NCI-H2171 treated with DMSO at 0.1 percent for 48 hours (cell line): ENCODE results near the gene HPSE2.

Experiments used
- DNase-seq: peaks from one replicate; lab custom pipeline; 2025; lab: John Stamatoyannopoulos, UW

HPSE2 gene

GRCh38 chr10:98489561-98490481 lies 745.8 kb downstream of the HPSE2 start:
- no peak for DNase-seq

- DNase-seq: peak; percentile 5
Measured at GRCh38 chr10:98488669-98489430, 746.8 kb downstream of the HPSE2 start.

GRCh38 chr10:98487649-98488048 lies 748.0 kb downstream of the HPSE2 start:
- no peak for DNase-seq

GRCh38 chr10:98486421-98486820 lies 749.2 kb downstream of the HPSE2 start:
- DNase-seq: no peak

GRCh38 chr10:98485959-98486358 lies 749.7 kb downstream of the HPSE2 start:
- no peak for DNase-seq

- DNase-seq: no peak
Measured at GRCh38 chr10:98483658-98484057, 752.0 kb downstream of the HPSE2 start.

GRCh38 chr10:98482096-98482495 lies 753.6 kb downstream of the HPSE2 start:
- no peak for DNase-seq

- DNase-seq: peak; percentile 31
Measured at GRCh38 chr10:98481404-98481945, 754.2 kb downstream of the HPSE2 start.

GRCh38 chr10:98478430-98479222 lies 757.0 kb downstream of the HPSE2 start:
- no peak for DNase-seq

GRCh38 chr10:98477861-98478260 lies 757.8 kb downstream of the HPSE2 start:
- no peak for DNase-seq

- no peak for DNase-seq
Measured at GRCh38 chr10:98474628-98475027, 761.0 kb downstream of the HPSE2 start.

- no peak for DNase-seq
Measured at GRCh38 chr10:98472196-98472595, 763.5 kb downstream of the HPSE2 start.

- no peak for DNase-seq
Measured at GRCh38 chr10:98470850-98471249, 764.8 kb downstream of the HPSE2 start.

GRCh38 chr10:98469001-98469931 lies 766.4 kb downstream of the HPSE2 start:
- no peak for DNase-seq

- DNase-seq: peak; percentile 58
Measured at GRCh38 chr10:98467506-98468318, 767.9 kb downstream of the HPSE2 start.

- DNase-seq: no peak
Measured at GRCh38 chr10:98466861-98467505, 768.7 kb downstream of the HPSE2 start.

GRCh38 chr10:98465866-98466265 lies 769.8 kb downstream of the HPSE2 start:
- DNase-seq: no peak

GRCh38 chr10:98463976-98464754 lies 771.5 kb downstream of the HPSE2 start:
- no peak for DNase-seq

- DNase-seq: no peak
Measured at GRCh38 chr10:98463016-98463415, 772.6 kb downstream of the HPSE2 start.
